ENCODE results near the gene LRP1B. TPM values are rescaled to one million over a fixed set of nuclear protein-coding genes. Genes with fewer than 3 reads are reported as not detected.

Gene LRP1B
- total RNA-seq, 4 donors from 2014 or later: 0.85 to 3.3 (median 1.1) TPM; not detected in 1

DNA sequence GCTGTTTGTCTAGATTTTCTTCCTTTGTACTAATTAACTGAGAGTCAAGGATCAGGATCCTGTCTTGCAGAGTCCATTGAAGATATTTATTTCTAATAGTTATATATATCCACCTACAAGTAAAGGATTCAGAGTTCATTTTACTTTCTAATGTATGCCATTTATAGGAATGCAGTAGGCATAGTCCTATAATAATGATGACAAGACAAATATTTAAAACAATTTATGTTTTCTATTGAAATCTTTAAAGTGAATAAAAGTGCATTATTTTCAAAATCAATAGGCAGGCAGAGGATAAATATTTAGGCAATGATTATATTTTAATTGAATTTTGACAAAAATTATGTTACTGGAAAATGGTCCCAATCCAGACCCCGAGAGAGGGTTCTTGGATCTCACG lies 1919.9 kb downstream of the LRP1B start:
- H3K9me3 ChIP-seq: no peaks in the 10 kb centered on the region
- DNase-seq: no peak
- TF ChIP-seq, protein P1, sequence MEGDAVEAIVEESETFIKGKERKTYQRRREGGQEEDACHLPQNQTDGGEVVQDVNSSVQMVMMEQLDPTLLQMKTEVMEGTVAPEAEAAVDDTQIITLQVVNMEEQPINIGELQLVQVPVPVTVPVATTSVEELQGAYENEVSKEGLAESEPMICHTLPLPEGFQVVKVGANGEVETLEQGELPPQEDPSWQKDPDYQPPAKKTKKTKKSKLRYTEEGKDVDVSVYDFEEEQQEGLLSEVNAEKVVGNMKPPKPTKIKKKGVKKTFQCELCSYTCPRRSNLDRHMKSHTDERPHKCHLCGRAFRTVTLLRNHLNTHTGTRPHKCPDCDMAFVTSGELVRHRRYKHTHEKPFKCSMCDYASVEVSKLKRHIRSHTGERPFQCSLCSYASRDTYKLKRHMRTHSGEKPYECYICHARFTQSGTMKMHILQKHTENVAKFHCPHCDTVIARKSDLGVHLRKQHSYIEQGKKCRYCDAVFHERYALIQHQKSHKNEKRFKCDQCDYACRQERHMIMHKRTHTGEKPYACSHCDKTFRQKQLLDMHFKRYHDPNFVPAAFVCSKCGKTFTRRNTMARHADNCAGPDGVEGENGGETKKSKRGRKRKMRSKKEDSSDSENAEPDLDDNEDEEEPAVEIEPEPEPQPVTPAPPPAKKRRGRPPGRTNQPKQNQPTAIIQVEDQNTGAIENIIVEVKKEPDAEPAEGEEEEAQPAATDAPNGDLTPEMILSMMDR (IDR thresholded peaks at IDR 0.05): no peak
- TF ChIP-seq POLR2A (IDR thresholded peaks at IDR 0.05): no peak
- H3K4me1 ChIP-seq: no peaks in the 10 kb centered on the region
- H3K4me3 ChIP-seq: no peak overlapping the region
- no peaks in the 10 kb centered on the region for H3K27me3 ChIP-seq
- no peaks in the 10 kb centered on the region for H3K36me3 ChIP-seq
- no peak overlapping the region for H3K27ac ChIP-seq

DNA sequence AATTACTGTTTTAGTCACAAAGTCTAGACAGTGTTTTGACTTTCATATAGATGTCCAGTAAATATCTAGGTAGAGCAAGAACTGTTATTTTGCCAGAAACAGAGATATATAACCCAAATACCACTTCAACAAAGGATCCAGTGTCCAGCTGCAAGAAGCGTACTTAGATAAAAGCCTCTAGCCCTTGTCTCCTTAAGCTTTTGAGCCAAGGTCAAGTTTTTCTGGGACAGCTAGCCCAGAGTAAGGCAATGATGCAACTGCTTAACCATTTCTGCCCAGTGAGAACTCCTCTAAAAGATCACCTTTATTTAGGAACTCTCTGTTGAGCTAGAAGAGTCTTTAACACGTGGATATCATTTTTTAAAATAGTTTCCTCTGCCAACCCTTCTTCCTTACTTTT lies 1925.7 kb downstream of the LRP1B start:
- DNase-seq: no peak
- no peaks in the 10 kb centered on the region for H3K4me1 ChIP-seq
- no peak overlapping the region for H3K4me3 ChIP-seq
- TF ChIP-seq POLR2A (IDR thresholded peaks at IDR 0.05): no peak
- TF ChIP-seq, protein P1 (IDR thresholded peaks at IDR 0.05): no peak
- H3K27me3 ChIP-seq: no peaks in the 10 kb centered on the region
- no peak overlapping the region for H3K27ac ChIP-seq
- H3K36me3 ChIP-seq: no peaks in the 10 kb centered on the region
- no peaks in the 10 kb centered on the region for H3K9me3 ChIP-seq

DNA sequence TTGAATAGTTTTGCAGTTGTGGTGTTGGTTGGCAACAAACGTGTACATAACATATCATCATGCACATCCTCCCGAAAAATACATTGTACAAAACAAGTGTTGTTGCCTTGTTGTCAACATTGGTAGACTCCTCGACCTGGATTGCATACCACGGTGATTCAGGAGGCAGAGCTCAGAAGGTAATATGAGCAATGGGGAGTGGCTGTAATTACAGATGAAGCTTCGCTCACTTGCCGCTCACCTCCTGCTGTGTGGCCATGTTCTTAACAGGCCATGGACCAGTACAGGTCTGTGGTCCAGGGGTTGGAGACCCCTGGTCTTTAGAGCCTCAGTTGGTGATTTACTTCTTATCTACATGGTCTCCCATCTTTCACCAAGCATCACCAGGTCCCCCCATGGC lies 1927.5 kb downstream of the LRP1B start:
- Histone ChIP-seq H3K4me3 (no peak overlapping the region), H3K36me3 (no peaks in the 10 kb centered on the region), H3K27me3 (no peaks in the 10 kb centered on the region), H3K27ac (no peak overlapping the region), H3K4me1 (no peaks in the 10 kb centered on the region), H3K9me3 (no peaks in the 10 kb centered on the region)
- no peak for DNase-seq
- TF ChIP-seq, protein P1 (IDR thresholded peaks at IDR 0.05): no peak
- no peak for TF ChIP-seq POLR2A (IDR thresholded peaks at IDR 0.05)

DNA sequence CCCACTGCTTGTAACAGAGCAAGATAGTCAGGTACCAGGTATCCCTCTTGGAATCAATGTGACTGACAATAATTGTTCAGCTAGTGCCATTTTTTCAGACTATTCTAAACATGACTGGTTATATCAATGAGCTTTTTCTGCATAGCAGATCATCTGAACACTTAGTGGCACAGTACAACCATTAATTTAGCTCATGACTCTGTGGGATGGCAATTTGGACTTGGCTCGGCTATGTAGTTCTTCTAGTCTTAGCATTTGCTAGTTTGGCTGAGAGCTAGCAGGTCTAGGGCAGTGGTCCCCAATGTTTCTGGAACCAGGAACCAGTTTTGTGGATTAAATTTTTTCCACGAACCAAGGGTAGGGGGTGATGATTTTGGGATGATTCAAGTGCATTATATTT lies 1929.2 kb downstream of the LRP1B start:
- H3K27ac ChIP-seq: no peak overlapping the region
- TF ChIP-seq, protein P1 (IDR thresholded peaks at IDR 0.05): no peak
- TF ChIP-seq POLR2A (IDR thresholded peaks at IDR 0.05): no peak
- H3K4me1 ChIP-seq: no peaks in the 10 kb centered on the region
- no peak overlapping the region for H3K4me3 ChIP-seq
- H3K9me3 ChIP-seq: no peaks in the 10 kb centered on the region
- no peak for DNase-seq
- H3K36me3 ChIP-seq: no peaks in the 10 kb centered on the region
- H3K27me3 ChIP-seq: no peaks in the 10 kb centered on the region

DNA sequence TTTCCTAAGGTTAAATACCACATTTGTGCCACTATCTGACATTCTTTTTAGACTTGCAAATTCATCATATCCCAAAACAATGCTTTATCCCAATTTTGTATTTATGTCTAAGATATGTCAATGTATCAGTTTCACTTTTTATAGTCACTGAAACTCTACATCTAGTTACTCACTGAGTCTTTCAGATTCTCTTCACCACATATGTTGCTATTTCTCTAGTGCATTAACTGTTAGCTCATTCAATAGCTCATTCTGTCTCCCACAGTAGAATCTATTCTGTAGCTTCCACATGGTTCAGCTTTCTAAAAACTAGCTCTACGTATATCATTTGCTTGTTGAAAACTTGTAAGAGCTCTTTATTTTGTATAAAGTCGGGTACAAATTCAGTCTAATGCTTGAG lies 1930.1 kb downstream of the LRP1B start:
- DNase-seq: no peak
- Histone ChIP-seq H3K27me3 (no peaks in the 10 kb centered on the region), H3K36me3 (no peaks in the 10 kb centered on the region), H3K9me3 (no peaks in the 10 kb centered on the region), H3K4me3 (no peak overlapping the region), H3K27ac (no peak overlapping the region), H3K4me1 (no peaks in the 10 kb centered on the region)
- TF ChIP-seq POLR2A (IDR thresholded peaks at IDR 0.05): no peak
- TF ChIP-seq, protein P1 (IDR thresholded peaks at IDR 0.05): no peak

DNA sequence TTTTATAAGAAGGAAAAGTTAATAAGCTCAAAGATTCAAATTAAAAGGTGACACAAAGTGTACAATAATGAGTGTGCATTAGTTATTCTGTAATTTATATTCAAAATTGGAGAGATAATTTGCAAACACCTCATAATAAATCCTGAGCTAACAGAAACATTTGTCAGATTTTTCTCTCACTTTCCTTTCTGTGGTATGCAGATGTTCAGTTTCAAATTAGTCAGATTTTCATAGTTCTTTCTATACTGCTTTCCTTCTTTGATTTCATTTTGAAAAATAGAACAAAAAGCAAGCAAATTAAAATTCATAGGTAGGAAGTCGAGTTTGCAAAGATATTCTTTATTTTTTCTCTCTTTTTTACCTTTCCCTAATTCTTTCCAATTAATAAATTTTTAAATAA lies 1930.5 kb downstream of the LRP1B start:
- DNase-seq: no peak
- H3K27me3 ChIP-seq: no peaks in the 10 kb centered on the region

More for the DNA sequence above, 1930.5 kb downstream of the LRP1B start:
- no peaks in the 10 kb centered on the region for H3K9me3 ChIP-seq
- H3K4me3 ChIP-seq: no peak overlapping the region
- no peak overlapping the region for H3K27ac ChIP-seq
- no peaks in the 10 kb centered on the region for H3K4me1 ChIP-seq
- TF ChIP-seq, protein P1 (IDR thresholded peaks at IDR 0.05): no peak
- TF ChIP-seq POLR2A (IDR thresholded peaks at IDR 0.05): no peak
- H3K36me3 ChIP-seq: no peaks in the 10 kb centered on the region

Data from Peyer's patch (tissue), 4 donors.